Mesenchymal stem cell (in vitro differentiated cells and primary cell): ENCODE data around the gene PROCR.
"Not testable (repeated sequence)": the region's sequence is repeated elsewhere in the genome, so short reads cannot be mapped to it uniquely, and the experiment has no call there.

Experiments used
- DNase-seq: peaks from one replicate; pipeline ENCODE4 v3.0.0-alpha.2; 2013
- H2AFZ ChIP-seq: one replicate; pipeline ENCODE4 v1.6.1; 2013; ENCODE audit warnings: low read depth, mild to moderate bottlenecking, control low read depth, inconsistent platforms, low read length, moderate library complexity
- H2AK5ac ChIP-seq: 2 replicates; pipeline ENCODE4 v1.6.1; 2013; ENCODE audit warnings: low read length, moderate library complexity, mild to moderate bottlenecking, inconsistent platforms; ENCODE audit not compliant: severe bottlenecking
- H2BK120ac ChIP-seq: one replicate; pipeline ENCODE4 v1.6.1; 2013; ENCODE audit warnings: low read depth, mild to moderate bottlenecking, inconsistent platforms, low read length, moderate library complexity
- H2BK12ac ChIP-seq, 2 experiments: one replicate each; pipeline ENCODE4 v1.6.1; 2013; ENCODE audit warnings: inconsistent platforms in 2 of 2, low read length in 2 of 2, mild to moderate bottlenecking in 2 of 2, moderate library complexity in 2 of 2, control low read depth in 1 of 2
- H2BK15ac ChIP-seq: one replicate; pipeline ENCODE4 v1.6.1; 2013; ENCODE audit warnings: mild to moderate bottlenecking, low read depth, inconsistent platforms; ENCODE audit not compliant: poor library complexity, severe bottlenecking
- H2BK5ac ChIP-seq: 2 replicates; pipeline ENCODE4 v1.6.1; 2013; ENCODE audit warnings: low read depth, mild to moderate bottlenecking, low read length, control low read depth, inconsistent platforms; ENCODE audit not compliant: poor library complexity, severe bottlenecking
- H3K14ac ChIP-seq, 2 experiments: one replicate each; pipeline ENCODE4 v1.6.1; 2013; ENCODE audit warnings: inconsistent platforms in 2 of 2, low read length in 2 of 2, control low read depth in 1 of 2, mild to moderate bottlenecking in 1 of 2, moderate library complexity in 1 of 2
- H3K18ac ChIP-seq, 2 experiments: one replicate each; pipeline ENCODE4 v1.6.1; 2013; ENCODE audit warnings: inconsistent platforms in 2 of 2, low read length in 2 of 2, control low read depth in 1 of 2, low read depth in 1 of 2, mild to moderate bottlenecking in 1 of 2
- H3K23ac ChIP-seq, 2 experiments: one replicate each; pipeline ENCODE4 v1.6.1; 2013; ENCODE audit warnings: inconsistent platforms in 2 of 2, low read length in 2 of 2, mild to moderate bottlenecking in 2 of 2, moderate library complexity in 2 of 2, control low read depth in 1 of 2
- H3K27ac ChIP-seq: 2 replicates; pipeline ENCODE4 v1.5.1; 2013; ENCODE audit warnings: mild to moderate bottlenecking, moderate library complexity, low read length, control low read depth, inconsistent platforms; ENCODE audit not compliant: poor library complexity, severe bottlenecking
- H3K27me3 ChIP-seq, 2 experiments: 2 replicates each; pipeline versions ENCODE4 v1.6.1 to v1.7.0; 2013; ENCODE audit warnings: low read length in 2 of 2, mild to moderate bottlenecking in 2 of 2, moderate library complexity in 2 of 2, control low read depth in 1 of 2, inconsistent platforms in 1 of 2; ENCODE audit not compliant: control insufficient read depth in 1 of 2, insufficient read depth in 1 of 2
- H3K36me3 ChIP-seq, 2 experiments: 2 replicates each; pipeline versions ENCODE4 v1.6.1 to v1.7.0; 2013; ENCODE audit warnings: low read length in 2 of 2, control low read depth in 1 of 2, inconsistent platforms in 1 of 2, low read depth in 1 of 2, mild to moderate bottlenecking in 1 of 2; ENCODE audit not compliant: insufficient read depth in 2 of 2, control insufficient read depth in 1 of 2
- H3K4ac ChIP-seq, 2 experiments: one replicate each; pipeline ENCODE4 v1.6.1; 2013; ENCODE audit warnings: inconsistent platforms in 2 of 2, low read length in 2 of 2, mild to moderate bottlenecking in 2 of 2, moderate library complexity in 2 of 2, control low read depth in 1 of 2, low read depth in 1 of 2
- H3K4me1 ChIP-seq: 2 replicates; pipeline ENCODE4 v1.6.1; 2013; ENCODE audit warnings: low read depth, low read length, control low read depth; ENCODE audit not compliant: control insufficient read depth, insufficient read depth
- H3K4me2 ChIP-seq: 2 replicates; pipeline ENCODE4 v1.6.1; 2013; ENCODE audit warnings: low read length, mild to moderate bottlenecking, inconsistent platforms; ENCODE audit not compliant: poor library complexity, severe bottlenecking
- H3K4me3 ChIP-seq, 2 experiments: 2 replicates each; pipeline versions ENCODE4 v1.5.1 to v1.7.0; 2013; ENCODE audit warnings: low read length in 2 of 2, mild to moderate bottlenecking in 2 of 2, control low read depth in 1 of 2, low read depth in 1 of 2; ENCODE audit not compliant: insufficient read depth in 1 of 2
- H3K79me1 ChIP-seq: replicated peaks from 2 replicates; pipeline ENCODE4 v1.6.1; 2013; ENCODE audit warnings: mild to moderate bottlenecking, control low read depth, low read length, inconsistent platforms; ENCODE audit not compliant: poor library complexity, severe bottlenecking
- H3K9ac ChIP-seq: 2 replicates; pipeline ENCODE4 v1.7.0; 2013; ENCODE audit warnings: mild to moderate bottlenecking, low read length, moderate library complexity
- H3K9me3 ChIP-seq: 2 replicates; pipeline ENCODE4 v1.7.0; 2013; ENCODE audit warnings: mild to moderate bottlenecking, low read length; ENCODE audit not compliant: control insufficient read depth
- H4K8ac ChIP-seq: one replicate; pipeline ENCODE4 v1.6.1; 2013; ENCODE audit warnings: inconsistent platforms, mild to moderate bottlenecking, low read length, moderate library complexity
- H4K91ac ChIP-seq: one replicate; pipeline ENCODE4 v1.6.1; 2013; ENCODE audit warnings: mild to moderate bottlenecking, low read length, inconsistent platforms
- WGBS: methylation state at CpG from one replicate; pipeline ENCODE4 v1.1.7; 2013; ENCODE audit warnings: mixed read lengths; 5-methylcytosine and 5-hydroxymethylcytosine counted together

PROCR gene

DNA sequence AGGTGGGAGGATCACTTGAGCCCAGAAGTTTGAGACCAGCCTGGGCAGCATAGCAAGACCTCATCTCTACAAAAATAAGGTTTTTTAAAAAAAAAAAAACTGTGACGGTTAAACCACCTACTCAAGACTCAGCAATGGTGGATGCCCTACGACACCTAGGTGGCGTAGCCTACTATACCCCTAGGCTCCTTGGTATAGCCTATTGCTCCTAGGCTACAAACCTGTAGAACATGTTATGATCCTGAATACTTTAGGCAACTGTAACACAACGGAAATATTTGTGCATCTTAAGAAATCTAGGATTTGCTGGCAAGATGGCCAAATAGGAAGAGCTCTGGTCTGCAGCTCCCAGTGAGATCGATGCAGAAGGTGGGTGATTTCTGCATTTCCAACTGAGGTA lies 11.5 kb upstream of the PROCR start:
- H2BK5ac ChIP-seq, H3K4me2 ChIP-seq, H3K4me1 ChIP-seq, H4K8ac ChIP-seq, H3K9ac ChIP-seq, H2BK15ac ChIP-seq, H4K91ac ChIP-seq, H3K27ac ChIP-seq, H2BK120ac ChIP-seq, H3K36me3 ChIP-seq, DNase-seq, H3K79me1 ChIP-seq, H3K14ac ChIP-seq, H2AK5ac ChIP-seq, H3K4me3 ChIP-seq, H3K18ac ChIP-seq, H3K4ac ChIP-seq, H3K9me3 ChIP-seq, H2AFZ ChIP-seq, H3K23ac ChIP-seq, H3K27me3 ChIP-seq, H2BK12ac ChIP-seq: not testable (repeated sequence)
- 96% methylated on average over 5 of the region's 5 CpGs for WGBS

DNA sequence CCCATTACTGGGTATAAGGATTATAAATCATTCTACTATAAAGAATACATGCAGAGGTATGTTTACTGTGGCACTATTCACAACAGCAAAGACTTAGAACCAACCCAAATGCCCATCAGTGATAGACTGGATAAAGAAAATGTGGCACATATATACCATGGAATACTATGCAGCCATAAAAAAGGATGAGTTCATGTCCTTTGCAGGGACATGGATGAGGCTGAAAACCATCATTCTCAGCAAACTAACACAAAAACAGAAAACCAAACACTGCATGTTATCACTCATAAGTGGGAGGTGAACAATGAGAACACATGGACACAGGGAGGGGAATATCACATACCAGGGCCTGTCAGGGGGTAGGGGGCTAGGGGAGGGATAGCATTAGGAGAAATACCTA lies 7.3 kb upstream of the PROCR start:
- H3K4me1 ChIP-seq, H3K23ac ChIP-seq, H3K18ac ChIP-seq, H2BK120ac ChIP-seq, H2BK12ac ChIP-seq, H2BK15ac ChIP-seq, H4K91ac ChIP-seq, H3K27ac ChIP-seq, H3K79me1 ChIP-seq, H3K4me2 ChIP-seq, H4K8ac ChIP-seq, H2AK5ac ChIP-seq, H3K14ac ChIP-seq, H3K4me3 ChIP-seq, H3K9ac ChIP-seq, H2BK5ac ChIP-seq, DNase-seq, H3K4ac ChIP-seq, H3K27me3 ChIP-seq, H3K9me3 ChIP-seq, H3K36me3 ChIP-seq, H2AFZ ChIP-seq: not testable (repeated sequence)

DNA sequence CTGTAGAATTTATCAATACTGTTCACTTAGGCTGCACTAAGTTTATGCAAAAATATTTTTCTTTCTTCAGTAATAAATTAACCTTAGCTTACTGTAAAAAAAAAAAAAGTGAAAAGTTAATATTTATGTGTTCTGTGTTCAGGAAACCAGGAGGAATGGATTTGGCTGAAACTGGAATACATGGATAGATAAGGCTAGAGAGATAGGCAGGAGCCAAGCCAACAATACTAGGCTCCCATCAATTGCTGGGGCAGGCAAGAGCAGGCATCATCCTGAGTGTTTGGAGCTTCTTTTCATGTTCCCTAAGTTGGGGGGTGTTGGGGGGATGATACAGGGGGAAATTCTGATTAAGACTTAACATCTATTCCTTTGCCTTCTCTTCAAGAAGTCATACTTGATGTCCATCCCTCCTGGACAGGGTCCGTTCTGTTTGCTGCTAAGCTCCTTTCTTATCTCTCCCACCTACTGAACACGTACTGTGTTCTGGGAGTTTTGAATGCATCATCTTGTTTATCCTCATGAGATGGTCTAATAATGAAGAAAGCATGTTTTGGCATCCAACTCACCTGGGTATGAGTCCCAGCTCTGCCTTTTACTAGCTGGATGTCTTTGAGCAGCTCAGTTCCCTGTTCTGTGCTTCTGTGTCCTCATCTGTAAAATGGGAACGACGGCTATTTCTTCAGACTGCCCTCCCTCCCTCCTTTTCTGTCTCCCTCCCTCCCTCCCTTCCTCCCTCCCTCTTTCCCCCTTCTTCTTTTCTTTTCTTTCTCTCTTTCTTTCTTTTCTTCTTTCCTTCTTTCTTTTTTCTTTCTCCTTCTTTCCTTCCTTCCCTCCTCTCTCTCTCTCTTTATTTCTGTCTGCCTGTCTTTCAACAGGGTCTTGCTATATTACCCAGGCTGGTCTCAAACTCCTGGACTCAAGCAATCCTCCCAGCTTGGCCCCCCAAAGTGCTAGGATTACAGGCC lies 6.4 kb upstream of the PROCR start:
- Histone ChIP-seq H3K18ac (no peak overlapping the region), H3K27me3 (no peaks in the 10 kb centered on the region), H3K79me1 (no peaks in the 10 kb centered on the region), H2BK15ac (no peak overlapping the region), H3K27ac (no peak overlapping the region), H3K4me2 (no peak overlapping the region), H2BK12ac (peak overlapping the region in 1 of 2 experiments; percentile 11), H3K36me3 (no peaks in the 10 kb centered on the region), H3K23ac (no peak overlapping the region), H3K9ac (no peak overlapping the region), H3K14ac (no peak overlapping the region), H2AFZ (no peak overlapping the region), H3K4me1 (peaks cover 2% of the 10 kb centered on the region), H2AK5ac (no peak overlapping the region), H4K91ac (no peak overlapping the region), H3K9me3 (no peaks in the 10 kb centered on the region), H3K4me3 (no peak overlapping the region), H3K4ac (peak overlapping the region in 1 of 2 experiments; percentile 26), H4K8ac (no peak overlapping the region), H2BK5ac (no peak overlapping the region), H2BK120ac (no peak overlapping the region)
- WGBS, result 100% methylated on average over 3 of the region's 4 CpGs
- DNase-seq, result no peak

- Histone ChIP-seq H3K9ac (no peak overlapping the region), H3K36me3 (no peaks in the 10 kb centered on the region), H3K23ac (no peak overlapping the region), H3K27ac (no peak overlapping the region), H2AFZ (peak overlapping the region; percentile 86), H3K4me1 (peaks cover 2% of the 10 kb centered on the region), H3K4me3 (no peak overlapping the region), H4K8ac (peak overlapping the region; percentile 81), H4K91ac (peak overlapping the region; percentile 18), H3K79me1 (no peaks in the 10 kb centered on the region), H3K14ac (peak overlapping the region in 1 of 2 experiments; percentile 35), H2AK5ac (no peak overlapping the region), H3K4ac (peak overlapping the region in 1 of 2 experiments; percentile 59), H2BK120ac (no peak overlapping the region), H2BK12ac (peak overlapping the region in 1 of 2 experiments; percentile 78), H3K4me2 (no peak overlapping the region), H3K9me3 (no peaks in the 10 kb centered on the region), H2BK5ac (no peak overlapping the region), H2BK15ac (no peak overlapping the region), H3K18ac (peak overlapping the region; percentile 52 to 91), H3K27me3 (no peaks in the 10 kb centered on the region)
- WGBS, result 61% methylated on average over 5 of the region's 5 CpGs
- DNase-seq, result peak; percentile 6
Measured at GRCh38 chr20:35166242-35166830, 5.5 kb upstream of the PROCR start.
